Measurements from ENCODE around the gene GLP2R.
"Not testable (repeated sequence)": the region's sequence is repeated elsewhere in the genome, so short reads cannot be mapped to it uniquely, and the experiment has no call there.

The GLP2R gene, protein sequence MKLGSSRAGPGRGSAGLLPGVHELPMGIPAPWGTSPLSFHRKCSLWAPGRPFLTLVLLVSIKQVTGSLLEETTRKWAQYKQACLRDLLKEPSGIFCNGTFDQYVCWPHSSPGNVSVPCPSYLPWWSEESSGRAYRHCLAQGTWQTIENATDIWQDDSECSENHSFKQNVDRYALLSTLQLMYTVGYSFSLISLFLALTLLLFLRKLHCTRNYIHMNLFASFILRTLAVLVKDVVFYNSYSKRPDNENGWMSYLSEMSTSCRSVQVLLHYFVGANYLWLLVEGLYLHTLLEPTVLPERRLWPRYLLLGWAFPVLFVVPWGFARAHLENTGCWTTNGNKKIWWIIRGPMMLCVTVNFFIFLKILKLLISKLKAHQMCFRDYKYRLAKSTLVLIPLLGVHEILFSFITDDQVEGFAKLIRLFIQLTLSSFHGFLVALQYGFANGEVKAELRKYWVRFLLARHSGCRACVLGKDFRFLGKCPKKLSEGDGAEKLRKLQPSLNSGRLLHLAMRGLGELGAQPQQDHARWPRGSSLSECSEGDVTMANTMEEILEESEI

DNA sequence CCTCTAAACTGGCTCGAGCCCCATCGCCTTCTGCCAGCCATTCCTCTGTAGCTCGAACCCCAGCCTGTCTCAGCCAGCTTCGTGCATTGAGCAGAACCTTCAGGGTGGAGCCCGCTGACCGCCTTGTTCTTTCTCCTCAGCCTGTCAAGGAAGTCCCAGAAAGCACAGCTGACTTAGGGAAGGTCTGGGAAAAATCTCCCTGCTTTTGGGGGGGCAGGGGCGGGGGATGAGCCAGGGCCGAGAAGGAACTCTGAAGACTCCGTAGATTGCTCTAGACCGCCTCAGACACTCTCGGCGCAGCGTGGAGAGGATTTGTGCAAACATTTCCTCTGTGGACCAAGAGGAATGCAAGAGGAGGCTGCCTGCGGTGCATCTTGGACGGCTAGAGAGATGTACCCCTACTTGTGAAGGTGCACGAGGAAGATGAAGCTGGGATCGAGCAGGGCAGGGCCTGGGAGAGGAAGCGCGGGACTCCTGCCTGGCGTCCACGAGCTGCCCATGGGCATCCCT lies at the start of gene GLP2R:
GLP2R (plus strand) TSS at position 284 of the 510 bp plus-strand sequence; CDS start at position 424, 140 bp downstream.
- Mint-ChIP-seq H3K27ac (no peak within 1 kb of the TSS), H3K4me1 (no peaks in the 10 kb centered on the region), H3K27me3 (peaks cover 9% of the 10 kb centered on the region), H3K36me3 (no peaks in the 10 kb centered on the region), H3K9me3 (peaks cover 4% of the 10 kb centered on the region), H3K4me3 (no peak within 1 kb of the TSS)
- ATAC-seq, result no peak

DNA sequence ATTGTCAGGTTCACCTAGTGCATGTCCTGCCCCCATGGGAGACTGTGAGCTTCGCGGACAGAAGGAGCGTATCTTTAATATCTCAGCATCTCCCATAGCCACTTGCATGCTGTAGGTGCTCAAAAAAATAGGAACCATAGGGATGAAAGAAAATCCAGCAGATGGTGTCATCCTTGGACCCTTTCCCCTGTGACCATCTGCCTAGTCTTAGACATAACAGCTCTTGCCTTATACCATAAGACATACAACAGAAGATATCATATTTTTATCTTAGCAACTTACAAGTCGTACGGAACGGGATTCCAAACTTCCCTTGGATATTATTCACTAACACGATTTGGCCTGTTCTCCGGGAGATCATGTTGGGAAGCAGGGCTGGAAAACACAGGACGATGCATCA lies 48.8 kb upstream of the GLP2R start:
- ATAC-seq, result no peak
- Mint-ChIP-seq H3K36me3 (no peaks in the 10 kb centered on the region), H3K27ac (no peak overlapping the region), H3K9me3 (no peaks in the 10 kb centered on the region), H3K4me3 (no peak overlapping the region), H3K4me1 (no peaks in the 10 kb centered on the region), H3K27me3 (peaks cover 2% of the 10 kb centered on the region)

DNA sequence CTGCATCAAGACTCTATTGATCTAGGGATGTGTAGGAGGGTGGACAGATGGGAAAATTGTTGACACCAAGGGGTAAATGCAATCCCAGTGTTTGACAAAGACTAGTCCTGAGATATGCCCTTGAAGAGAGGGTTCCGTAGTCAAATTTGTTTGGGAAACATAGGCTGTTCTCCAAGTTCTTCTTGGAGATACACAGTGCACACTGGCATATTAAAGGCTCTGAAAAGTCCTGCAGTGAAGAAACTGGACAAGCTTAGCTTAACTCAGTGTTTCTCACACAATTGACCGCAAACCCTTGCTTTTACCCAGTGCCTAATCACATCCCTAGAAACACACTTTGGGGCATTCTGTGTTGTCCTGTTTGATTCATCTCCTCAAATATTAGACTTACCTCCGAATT lies 45.2 kb upstream of the GLP2R start:
- ATAC-seq, result no peak
- no peaks in the 10 kb centered on the region for H3K9me3 Mint-ChIP-seq
- no peaks in the 10 kb centered on the region for H3K4me1 Mint-ChIP-seq
- H3K36me3 Mint-ChIP-seq, result no peaks in the 10 kb centered on the region
- H3K27ac Mint-ChIP-seq, result no peak overlapping the region
- H3K27me3 Mint-ChIP-seq, result peaks cover 17% of the 10 kb centered on the region
- no peak overlapping the region for H3K4me3 Mint-ChIP-seq

DNA sequence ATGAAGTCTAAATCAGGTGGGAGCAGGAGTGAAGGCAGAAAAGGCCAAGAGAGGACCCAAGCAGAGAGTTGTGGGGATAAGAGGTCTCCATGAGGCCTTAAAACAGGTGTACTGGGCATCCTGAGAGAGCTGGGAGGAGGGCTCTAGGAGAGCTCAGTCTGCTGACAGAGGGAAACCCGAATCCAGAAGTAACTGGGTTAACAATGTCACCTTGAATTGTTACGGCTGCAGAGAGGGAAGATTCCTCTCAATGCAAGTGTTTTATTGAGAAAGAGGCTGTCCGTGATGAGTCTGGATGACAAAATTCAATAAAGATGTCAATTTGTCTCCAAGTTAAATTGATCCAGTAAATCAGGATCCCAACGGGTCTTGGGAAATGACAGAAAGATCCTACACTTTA lies 42.7 kb upstream of the GLP2R start:
- Mint-ChIP-seq H3K36me3 (no peaks in the 10 kb centered on the region), H3K27me3 (peaks cover 17% of the 10 kb centered on the region), H3K27ac (no peak overlapping the region), H3K4me3 (no peak overlapping the region), H3K9me3 (no peaks in the 10 kb centered on the region), H3K4me1 (no peaks in the 10 kb centered on the region)
- no peak for ATAC-seq

DNA sequence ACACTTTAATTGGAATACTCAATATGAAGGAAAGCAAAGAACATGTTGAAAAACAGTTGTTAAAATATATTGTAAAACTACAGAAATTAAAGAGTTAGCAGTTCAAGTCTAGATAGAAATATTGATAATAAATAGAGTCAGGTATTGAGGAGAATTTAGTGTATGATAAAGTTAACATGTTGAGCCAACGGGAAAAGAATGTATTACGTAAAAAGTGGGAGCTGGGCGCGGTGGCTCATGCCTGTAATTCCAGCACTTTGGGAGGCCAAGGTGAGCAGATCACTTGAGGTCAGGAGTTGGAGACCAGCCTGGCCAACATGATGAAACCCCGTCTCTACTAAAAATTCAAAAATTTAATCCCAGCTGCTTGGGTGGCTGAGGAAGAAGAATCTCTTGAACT lies 42.3 kb upstream of the GLP2R start:
- not testable (repeated sequence) for H3K27ac Mint-ChIP-seq, H3K4me1 Mint-ChIP-seq, H3K36me3 Mint-ChIP-seq, ATAC-seq, H3K9me3 Mint-ChIP-seq, H3K4me3 Mint-ChIP-seq
- peaks cover 17% of the 10 kb centered on the region for H3K27me3 Mint-ChIP-seq

DNA sequence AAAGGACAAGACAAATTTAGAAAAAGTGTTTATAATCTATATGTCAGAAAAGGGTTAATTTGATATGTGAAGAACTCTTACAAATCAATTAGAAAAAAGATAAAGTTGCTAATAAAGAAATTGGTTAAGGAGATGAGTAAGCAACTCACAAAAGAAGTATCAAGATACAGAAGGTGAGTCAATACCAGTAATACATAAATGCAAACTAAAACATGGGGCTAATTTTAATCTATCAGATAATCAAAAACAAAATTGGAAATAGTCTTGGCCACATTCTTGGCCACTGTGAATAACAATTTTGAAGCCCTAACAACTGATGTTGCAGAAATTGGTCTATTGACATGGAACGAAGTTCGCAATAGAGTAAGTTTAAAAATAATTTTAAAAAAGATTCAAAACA lies 41.2 kb upstream of the GLP2R start:
- no peaks in the 10 kb centered on the region for H3K9me3 Mint-ChIP-seq
- no peaks in the 10 kb centered on the region for H3K4me1 Mint-ChIP-seq
- no peak overlapping the region for H3K4me3 Mint-ChIP-seq
- H3K27me3 Mint-ChIP-seq, result peaks cover 17% of the 10 kb centered on the region
- no peak overlapping the region for H3K27ac Mint-ChIP-seq
- no peaks in the 10 kb centered on the region for H3K36me3 Mint-ChIP-seq
- ATAC-seq, result no peak

DNA sequence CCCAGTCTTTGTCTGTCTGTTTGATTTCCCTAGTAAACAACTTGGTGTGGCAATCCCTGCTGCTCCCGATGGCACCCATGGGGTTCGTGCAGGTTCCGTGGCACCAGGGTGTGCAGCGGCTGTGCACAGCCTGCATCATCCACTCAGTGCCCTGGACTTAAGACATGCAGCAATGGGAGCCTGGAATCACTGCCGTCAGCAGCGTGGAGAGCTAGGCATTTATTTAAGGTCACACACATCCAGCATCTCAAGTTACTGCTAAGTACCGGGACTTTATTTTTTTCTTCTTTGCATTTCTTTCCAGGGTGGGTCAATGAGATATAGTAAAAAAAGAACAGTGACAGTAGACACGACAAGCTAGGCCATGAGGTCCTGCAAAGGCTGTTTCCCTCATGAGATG lies 37.1 kb upstream of the GLP2R start:
- no peak for ATAC-seq
- H3K27ac Mint-ChIP-seq, result no peak overlapping the region
- H3K36me3 Mint-ChIP-seq, result no peaks in the 10 kb centered on the region
- H3K9me3 Mint-ChIP-seq, result no peaks in the 10 kb centered on the region
- no peak overlapping the region for H3K4me3 Mint-ChIP-seq
- no peaks in the 10 kb centered on the region for H3K4me1 Mint-ChIP-seq
- no peaks in the 10 kb centered on the region for H3K27me3 Mint-ChIP-seq

DNA sequence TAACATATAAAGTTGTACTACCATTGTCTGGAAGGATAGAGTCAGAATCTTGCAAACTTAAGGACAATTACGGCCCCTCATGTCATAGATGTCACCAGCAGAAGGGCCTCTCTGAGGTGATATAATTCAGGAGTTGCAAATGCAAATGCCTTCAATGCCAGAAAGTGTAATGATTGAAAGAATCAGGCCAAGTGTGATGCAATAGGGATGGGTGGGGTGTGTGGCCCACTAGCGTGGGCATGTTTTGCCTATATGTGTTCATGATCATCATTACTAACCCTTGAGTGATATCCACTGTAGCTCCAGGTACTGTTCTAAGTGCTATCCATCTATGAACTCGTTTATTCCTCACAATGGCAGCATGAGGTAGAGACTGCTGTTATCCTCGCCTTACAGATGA lies 35.4 kb upstream of the GLP2R start:
- Mint-ChIP-seq H3K4me1 (no peaks in the 10 kb centered on the region), H3K36me3 (no peaks in the 10 kb centered on the region), H3K4me3 (no peak overlapping the region), H3K27ac (no peak overlapping the region), H3K27me3 (no peaks in the 10 kb centered on the region), H3K9me3 (no peaks in the 10 kb centered on the region)
- ATAC-seq, result no peak

DNA sequence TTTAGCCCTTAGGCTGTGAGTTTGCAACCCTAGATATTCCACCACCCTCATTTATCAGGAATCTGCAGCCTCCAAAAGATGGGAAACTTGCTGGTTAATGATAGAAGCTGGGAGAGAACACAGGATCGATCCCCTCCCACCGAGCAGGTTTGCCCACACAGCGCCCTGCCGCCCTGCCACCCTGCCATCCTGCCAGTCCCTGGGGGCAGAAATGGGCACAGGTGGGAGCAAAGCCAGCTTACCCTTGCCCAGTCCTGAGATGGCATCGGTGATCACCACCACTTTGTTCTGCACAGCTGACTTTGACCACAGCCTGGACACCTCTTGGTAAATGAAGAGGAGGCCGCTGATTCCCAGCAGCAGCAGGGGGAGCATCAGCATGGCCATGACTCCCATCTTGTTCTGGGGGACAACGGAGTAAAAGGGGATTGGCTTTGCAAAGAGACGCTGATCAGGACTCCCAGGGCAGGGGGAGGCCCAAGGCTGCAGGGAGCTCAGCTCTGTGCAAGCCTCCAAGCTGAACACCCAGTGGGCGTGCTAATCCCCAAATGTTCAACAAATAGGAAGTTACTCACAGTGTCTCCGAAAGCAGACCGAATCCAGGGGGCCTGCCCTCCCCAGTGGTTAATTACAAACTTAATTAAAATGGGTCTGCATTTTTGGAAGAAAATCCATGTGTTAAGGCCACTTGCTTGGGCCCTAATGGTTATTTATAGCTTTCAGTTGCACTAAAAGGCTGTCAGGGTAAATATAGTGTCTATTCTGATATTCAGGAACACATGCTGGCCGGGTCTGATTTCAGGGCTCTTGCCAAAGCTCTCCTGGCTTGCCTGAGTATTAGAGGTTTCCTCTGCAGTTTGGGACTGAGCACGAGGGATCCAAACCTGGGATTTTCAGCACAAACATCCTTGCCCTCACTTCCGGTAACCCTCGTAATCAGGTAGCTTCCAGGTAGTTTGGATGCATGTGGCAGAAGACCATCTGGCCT lies 34.5 kb upstream of the GLP2R start, which contains the start of gene DHRS7C:
DHRS7C (minus strand) TSS at position 704 of the 988 bp plus-strand sequence; CDS start at position 396, 308 bp downstream.
- H3K27me3 Mint-ChIP-seq, result no peaks in the 10 kb centered on the region
- no peak within 1 kb of the TSS for H3K27ac Mint-ChIP-seq
- no peaks in the 10 kb centered on the region for H3K4me1 Mint-ChIP-seq
- no peak within 1 kb of the TSS for H3K4me3 Mint-ChIP-seq
- no peak for ATAC-seq
- H3K9me3 Mint-ChIP-seq, result no peaks in the 10 kb centered on the region
- H3K36me3 Mint-ChIP-seq, result no peaks in the 10 kb centered on the region

DNA sequence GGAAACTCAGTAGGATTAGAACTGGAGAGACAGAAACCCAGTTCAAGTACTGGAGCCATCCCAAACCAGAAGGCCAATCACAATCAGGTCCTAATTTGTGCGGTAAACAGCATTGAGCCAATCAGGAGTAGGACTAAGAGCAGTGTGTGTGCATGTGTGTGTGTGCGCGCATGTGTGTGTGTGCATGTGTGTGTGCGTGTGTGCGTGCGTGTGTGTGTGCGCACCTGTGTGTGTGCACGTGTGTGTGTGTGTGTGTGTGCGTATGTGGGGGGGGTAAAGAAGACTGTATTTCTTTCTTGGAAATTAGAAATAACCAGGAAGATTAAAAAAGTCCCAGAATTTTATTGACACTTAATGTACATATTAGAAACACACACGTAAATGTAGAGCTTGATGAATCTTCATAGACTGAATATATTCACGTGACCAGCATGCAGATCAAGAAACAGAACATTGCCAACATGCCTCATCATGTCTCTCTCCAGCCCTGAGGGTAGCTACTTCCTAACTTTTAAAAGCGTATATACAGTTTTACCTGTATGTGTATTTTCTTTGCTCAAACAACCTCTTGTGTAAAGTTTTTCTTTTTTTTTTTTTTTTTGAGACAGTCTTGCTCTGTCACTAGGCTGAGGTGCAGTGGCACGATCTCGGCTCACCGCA lies 33.4 kb upstream of the GLP2R start:
- Mint-ChIP-seq H3K9me3 (no peaks in the 10 kb centered on the region), H3K4me1 (no peaks in the 10 kb centered on the region), H3K27me3 (peaks cover 4% of the 10 kb centered on the region), H3K27ac (no peak overlapping the region), H3K4me3 (no peak overlapping the region), H3K36me3 (no peaks in the 10 kb centered on the region)
- ATAC-seq, result no peak

DNA sequence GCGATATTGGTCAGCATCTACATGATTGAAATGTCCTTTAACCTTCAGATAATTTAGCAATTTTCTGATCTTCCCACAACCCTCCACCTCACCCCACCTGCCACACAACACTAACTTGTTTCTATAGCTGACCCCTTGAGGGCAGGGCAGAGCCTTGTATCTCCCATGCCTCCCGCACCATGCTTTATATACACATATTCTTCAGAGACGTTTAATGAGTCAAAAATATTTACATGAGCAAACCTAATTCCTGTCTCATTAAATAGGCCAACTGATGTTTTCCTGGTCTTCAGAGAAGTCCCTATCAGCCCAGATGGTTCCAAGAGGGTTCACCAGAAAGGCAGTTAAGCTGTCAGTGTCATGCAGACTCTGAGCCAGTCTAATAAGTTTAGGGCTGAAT lies 27.7 kb upstream of the GLP2R start:
- H3K4me1 Mint-ChIP-seq, result no peaks in the 10 kb centered on the region
- no peak overlapping the region for H3K4me3 Mint-ChIP-seq
- H3K36me3 Mint-ChIP-seq, result no peaks in the 10 kb centered on the region
- no peak overlapping the region for H3K27ac Mint-ChIP-seq
- no peak for ATAC-seq
- H3K9me3 Mint-ChIP-seq, result no peaks in the 10 kb centered on the region
- peaks cover 23% of the 10 kb centered on the region for H3K27me3 Mint-ChIP-seq

DNA sequence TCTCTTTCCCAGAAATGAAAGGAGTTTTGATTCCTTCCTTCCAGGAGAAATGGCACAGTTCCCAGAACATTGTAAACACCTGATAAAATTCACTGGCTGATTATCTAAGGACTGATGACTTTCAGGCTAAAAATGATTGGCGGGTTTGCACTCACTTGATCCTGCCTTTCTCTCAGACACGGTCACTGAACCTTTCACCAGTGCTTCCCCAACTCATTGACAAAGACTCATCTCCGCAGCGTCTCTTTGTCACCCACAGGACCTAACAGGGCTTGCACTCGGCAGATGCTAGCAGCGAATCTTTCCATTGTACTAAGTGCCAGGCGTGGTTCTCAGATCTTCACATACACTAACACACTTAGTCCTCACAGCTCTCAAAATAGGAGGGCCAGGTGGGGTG lies 27.0 kb upstream of the GLP2R start:
- Mint-ChIP-seq H3K27me3 (peaks cover 23% of the 10 kb centered on the region), H3K27ac (no peak overlapping the region), H3K36me3 (no peaks in the 10 kb centered on the region), H3K4me1 (no peaks in the 10 kb centered on the region), H3K4me3 (no peak overlapping the region), H3K9me3 (no peaks in the 10 kb centered on the region)
- ATAC-seq, result no peak

DNA sequence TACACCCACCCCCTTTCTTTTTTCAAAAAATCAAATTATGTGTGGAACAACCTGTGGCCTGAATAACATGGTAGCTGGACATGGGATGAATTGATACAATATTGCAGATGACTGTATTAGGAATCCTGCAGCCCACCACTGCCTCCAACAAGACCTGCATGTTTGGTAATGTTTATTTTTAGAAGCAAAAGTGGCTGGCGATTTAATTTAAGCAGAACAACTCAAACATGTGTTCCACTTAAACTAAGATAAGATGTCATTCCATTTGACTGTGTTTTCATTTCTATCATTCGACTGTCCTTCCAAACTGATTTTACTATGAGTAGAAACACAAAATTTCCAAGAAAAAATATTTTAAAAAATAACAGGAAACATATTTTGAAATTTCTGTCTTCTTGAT lies 24.2 kb upstream of the GLP2R start:
- Mint-ChIP-seq H3K9me3 (peaks cover 5% of the 10 kb centered on the region), H3K36me3 (no peaks in the 10 kb centered on the region), H3K4me1 (no peaks in the 10 kb centered on the region), H3K27me3 (peaks cover 23% of the 10 kb centered on the region), H3K27ac (no peak overlapping the region), H3K4me3 (no peak overlapping the region)
- ATAC-seq, result no peak

DNA sequence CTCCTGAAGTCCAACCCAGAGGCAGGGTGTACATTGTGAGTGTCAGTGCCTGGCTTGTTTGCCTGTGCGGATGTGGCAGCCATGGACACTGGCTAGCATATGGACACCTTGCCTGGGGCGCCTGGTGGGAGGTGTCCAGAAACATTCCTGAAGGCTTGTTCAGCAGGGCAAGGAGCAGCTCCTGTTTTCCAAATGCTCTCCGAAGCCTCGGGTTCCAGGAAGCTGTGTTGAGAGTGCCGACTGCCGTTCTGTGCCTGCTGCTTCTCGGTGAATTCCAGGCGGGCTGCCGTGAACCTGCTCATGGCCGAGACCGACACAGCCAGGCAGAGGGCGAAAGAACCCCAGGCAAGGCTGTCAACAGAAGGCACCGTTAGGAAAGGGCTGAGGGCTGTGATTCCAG lies 23.4 kb upstream of the GLP2R start:
- Mint-ChIP-seq H3K4me1 (no peaks in the 10 kb centered on the region), H3K4me3 (no peak overlapping the region), H3K36me3 (no peaks in the 10 kb centered on the region), H3K27me3 (peaks cover 20% of the 10 kb centered on the region), H3K27ac (no peak overlapping the region), H3K9me3 (peaks cover 5% of the 10 kb centered on the region)
- ATAC-seq, result no peak

DNA sequence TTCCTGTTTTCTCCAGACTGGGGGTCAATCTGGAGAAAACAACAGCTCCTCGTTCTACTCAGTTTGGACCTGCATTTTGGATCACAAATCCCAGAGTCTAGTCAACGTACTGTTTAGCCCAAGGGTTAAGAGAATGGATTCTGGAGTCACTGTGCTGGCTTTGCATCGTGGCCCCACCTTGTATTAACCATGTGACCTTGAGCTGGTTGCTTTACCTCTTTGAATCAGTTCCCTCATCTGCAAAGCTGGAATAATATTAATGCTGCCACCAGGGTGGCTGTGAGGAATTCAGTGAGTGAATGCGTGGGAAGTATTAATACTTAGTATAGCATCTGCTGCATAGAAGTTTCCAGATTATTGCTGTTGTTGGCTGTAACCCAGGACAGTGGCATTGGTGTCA lies 23.0 kb upstream of the GLP2R start:
- Mint-ChIP-seq H3K4me3 (no peak overlapping the region), H3K36me3 (no peaks in the 10 kb centered on the region), H3K27ac (no peak overlapping the region), H3K4me1 (no peaks in the 10 kb centered on the region), H3K27me3 (peaks cover 16% of the 10 kb centered on the region), H3K9me3 (peaks cover 5% of the 10 kb centered on the region)
- no peak for ATAC-seq

Data from stimulated activated memory B cell treated with anti-CD40 and anti-IgM and Interleukin-4, amounts not matched to agents 10 μg/mL and 1 μg/mL and 100 μg/mL, for 72 hours (primary cell).